Measurements from ENCODE around the gene COX11.

- TF ChIP-seq CTCF (IDR thresholded peaks at IDR 0.05; ENCODE audit: control extremely low read depth in 1 of 3, insufficient read depth in 1 of 3, low read depth in 1 of 3, low read length in 3 of 3) (no peak), JUN (IDR thresholded peaks at IDR 0.05; ENCODE audit: low read depth, low read length) (no peak), YY1 (IDR thresholded peaks at IDR 0.05; ENCODE audit: low read depth, low read length) (no peak), EZH2 (IDR thresholded peaks at IDR 0.05; ENCODE audit: low read depth, low read length, severe bottlenecking) (no peak), ZNF274 (IDR thresholded peaks at IDR 0.05; ENCODE audit: borderline replicate concordance, extremely low read depth, low read length) (no peak), POLR2A (IDR thresholded peaks at IDR 0.05; ENCODE audit: control extremely low read depth in 1 of 2, low read depth in 2 of 2, low read length in 2 of 2) (no peak), ATF3 (IDR thresholded peaks at IDR 0.05; ENCODE audit: insufficient read depth, low read depth, low read length) (no peak), SP4 (IDR thresholded peaks at IDR 0.05; ENCODE audit: low read length) (no peak), FOSL1 (IDR thresholded peaks at IDR 0.05; ENCODE audit: insufficient read depth, low read depth, low read length) (no peak), SIN3A (conservative IDR thresholded peaks at IDR 0.05 in 1 of 2, IDR thresholded peaks at IDR 0.05 in 1 of 2; ENCODE audit: low read depth in 1 of 2, low read length in 2 of 2) (no peak), GABPA (IDR thresholded peaks at IDR 0.05; ENCODE audit: borderline replicate concordance, insufficient read depth, low read length) (no peak), POLR2AphosphoS5 (IDR thresholded peaks at IDR 0.05; ENCODE audit: low read depth, low read length) (no peak)
These were observed 6.3 kb upstream of the COX11 start for GRCh38 chr17:54974759-54975158.

All from H1 (cell line).